GM12892 (cell line): ENCODE data around the gene EXD3.

ENCODE experiments used
- DNase-seq: peaks from one replicate; pipeline ENCODE4 v3.0.0; 2011; ENCODE audit not compliant: insufficient read length
- FAIRE-seq: peaks from 2 replicates; lab custom pipeline; 2011; peaks lifted over from hg19 to GRCh38; lab: Jason Lieb, UNC
- POLR2A ChIP-seq: IDR thresholded peaks from 2 replicates; pipeline ENCODE4 v1.6.1; 2011; ENCODE audit warnings: low read depth, low read length, control low read depth
- POLR2AphosphoS5 ChIP-seq: IDR thresholded peaks from 2 replicates; pipeline ENCODE4 v1.6.1; 2011; ENCODE audit warnings: low read depth, low read length, control low read depth
- TAF1 ChIP-seq: IDR thresholded peaks from 2 replicates; pipeline ENCODE4 v1.6.1; 2011; ENCODE audit warnings: low read depth, mild to moderate bottlenecking, control low read depth, low read length, borderline replicate concordance

The EXD3 gene

GRCh38 chr9:137369911-137370764 lies 52.8 kb downstream of the EXD3 start:
- DNase-seq (no peak), FAIRE-seq (no peak)
- no peak for TF ChIP-seq POLR2A
- no peak for TF ChIP-seq POLR2AphosphoS5
- TF ChIP-seq TAF1 = no peak

- FAIRE-seq (no peak), DNase-seq (no peak)
- no peak for TF ChIP-seq POLR2A
- TF ChIP-seq POLR2AphosphoS5 = no peak
- no peak for TF ChIP-seq TAF1
Measured at GRCh38 chr9:137369061-137369787, 53.7 kb downstream of the EXD3 start.

- DNase-seq (no peak), FAIRE-seq (no peak)
- no peak for TF ChIP-seq TAF1
- TF ChIP-seq POLR2A = no peak
- no peak for TF ChIP-seq POLR2AphosphoS5
Measured at GRCh38 chr9:137368431-137369035, 54.4 kb downstream of the EXD3 start.

- no peak for FAIRE-seq
- no peak for TF ChIP-seq TAF1
- no peak for TF ChIP-seq POLR2AphosphoS5
- TF ChIP-seq POLR2A = no peak
- no peak for DNase-seq
Measured at GRCh38 chr9:137367506-137368430, 55.2 kb downstream of the EXD3 start.

GRCh38 chr9:137366891-137367381 lies 56.0 kb downstream of the EXD3 start:
- TF ChIP-seq TAF1 (no peak), POLR2A (no peak), POLR2AphosphoS5 (no peak)
- FAIRE-seq (no peak), DNase-seq (no peak)

GRCh38 chr9:137366445-137366810 lies 56.5 kb downstream of the EXD3 start:
- FAIRE-seq (no peak), DNase-seq (no peak)
- TF ChIP-seq POLR2A = no peak
- no peak for TF ChIP-seq TAF1
- TF ChIP-seq POLR2AphosphoS5 = no peak

- FAIRE-seq (no peak), DNase-seq (no peak)
- no peak for TF ChIP-seq TAF1
- TF ChIP-seq POLR2A = no peak
- no peak for TF ChIP-seq POLR2AphosphoS5
Measured at GRCh38 chr9:137365552-137366444, 57.2 kb downstream of the EXD3 start.

GRCh38 chr9:137365056-137365455 lies 57.9 kb downstream of the EXD3 start:
- DNase-seq (no peak), FAIRE-seq (no peak)
- TF ChIP-seq TAF1 (no peak), POLR2AphosphoS5 (no peak), POLR2A (no peak)

- no peak for DNase-seq
- TF ChIP-seq POLR2A (no peak), POLR2AphosphoS5 (no peak), TAF1 (no peak)
- FAIRE-seq = no peak
Measured at GRCh38 chr9:137359850-137360249, 63.1 kb downstream of the EXD3 start.
